Mammary epithelial cell (primary cell): Measurements from ENCODE around the gene KRTAP7-1.

Experiments
- CTCF ChIP-seq, 2 donors: IDR thresholded peaks in 1 of 2; conservative IDR thresholded peaks in 1 of 2; 2 replicates each; pipeline ENCODE4 v1.5.1; 2011 to 2012; ENCODE audit warnings: inconsistent platforms in 2 of 2, low read length in 2 of 2, mild to moderate bottlenecking in 2 of 2, control low read depth in 1 of 2, low read depth in 1 of 2; ENCODE audit not compliant: insufficient read depth in 1 of 2; ENCODE audit errors: extremely low read depth in 1 of 2
- EZH2 ChIP-seq: IDR thresholded peaks from 2 replicates; pipeline ENCODE4 v1.6.1; 2012; ENCODE audit warnings: low read length, inconsistent platforms, borderline replicate concordance

- no peak for TF ChIP-seq CTCF (conservative IDR thresholded peaks at IDR 0.05 in 1 of 2, IDR thresholded peaks at IDR 0.05 in 1 of 2; ENCODE audit: extremely low read depth in 1 of 2, insufficient read depth in 1 of 2, low read depth in 1 of 2, low read length in 2 of 2)
- no peak for TF ChIP-seq EZH2
Observed at GRCh38 chr21:30829659-30830058, at the start of gene KRTAP7-1.
